Activated naive CD8-positive, alpha-beta T cell (primary cell): ENCODE results near the gene HK2.

ENCODE experiments used
- H3K27ac Mint-ChIP-seq: one replicate; pipeline ENCODE4 v1.8.0; 2021; ENCODE audit warnings: mixed read lengths
- H3K27me3 Mint-ChIP-seq: one replicate; pipeline ENCODE4 v1.8.0; 2021; ENCODE audit warnings: mixed read lengths
- H3K36me3 Mint-ChIP-seq: one replicate; pipeline ENCODE4 v1.8.0; 2021; ENCODE audit warnings: mixed read lengths
- H3K4me1 Mint-ChIP-seq: one replicate; pipeline ENCODE4 v1.8.0; 2021; ENCODE audit warnings: low read depth, mixed read lengths
- H3K4me3 Mint-ChIP-seq: one replicate; pipeline ENCODE4 v1.8.0; 2021; ENCODE audit warnings: mild to moderate bottlenecking, mixed read lengths
- H3K9me3 Mint-ChIP-seq: one replicate; pipeline ENCODE4 v1.8.0; 2021; ENCODE audit warnings: low read depth, mixed read lengths

HK2 gene

DNA sequence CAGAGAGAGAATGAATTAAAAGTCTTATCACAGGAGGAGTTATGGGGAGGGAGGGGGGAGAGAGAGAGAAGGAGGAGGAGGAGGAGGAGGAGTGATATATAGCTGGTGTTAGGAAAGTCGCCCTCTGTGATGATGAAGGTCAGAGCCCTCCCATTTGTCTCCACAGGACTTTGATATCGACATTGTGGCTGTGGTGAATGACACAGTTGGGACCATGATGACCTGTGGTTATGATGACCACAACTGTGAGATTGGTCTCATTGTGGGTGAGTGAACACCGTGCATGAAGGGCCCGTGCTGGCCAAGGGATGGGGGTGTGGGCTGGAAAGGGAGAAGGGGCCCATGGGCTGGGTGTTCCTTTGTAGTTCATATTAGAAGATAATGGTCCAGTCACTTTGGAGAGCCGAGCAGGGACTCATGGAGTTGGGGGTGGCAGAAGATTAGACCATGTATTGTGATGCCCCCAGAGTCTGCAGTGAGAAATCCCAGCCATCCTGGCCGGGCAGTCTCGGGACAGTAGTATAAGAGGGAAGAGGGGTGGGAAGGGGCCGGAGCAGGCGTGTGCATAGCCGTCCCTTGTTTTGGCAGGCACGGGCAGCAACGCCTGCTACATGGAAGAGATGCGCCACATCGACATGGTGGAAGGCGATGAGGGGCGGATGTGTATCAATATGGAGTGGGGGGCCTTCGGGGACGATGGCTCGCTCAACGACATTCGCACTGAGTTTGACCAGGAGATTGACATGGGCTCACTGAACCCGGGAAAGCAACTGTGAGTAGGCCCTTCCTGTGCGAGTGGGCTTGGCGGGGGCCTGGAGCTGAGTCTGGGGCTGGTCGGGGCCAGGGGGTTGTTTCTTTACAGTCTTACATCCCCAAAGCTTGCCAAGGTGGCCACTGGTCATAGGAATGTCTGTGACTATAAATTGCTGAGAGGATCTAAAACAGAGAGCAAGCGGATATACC lies 40.0 kb downstream of the HK2 start:
- no peak overlapping the region for H3K27ac Mint-ChIP-seq
- H3K36me3 Mint-ChIP-seq, result peaks cover 7% of the 10 kb centered on the region
- peaks cover 7% of the 10 kb centered on the region for H3K4me1 Mint-ChIP-seq
- H3K9me3 Mint-ChIP-seq, result no peaks in the 10 kb centered on the region
- no peaks in the 10 kb centered on the region for H3K27me3 Mint-ChIP-seq
- H3K4me3 Mint-ChIP-seq, result no peak overlapping the region

DNA sequence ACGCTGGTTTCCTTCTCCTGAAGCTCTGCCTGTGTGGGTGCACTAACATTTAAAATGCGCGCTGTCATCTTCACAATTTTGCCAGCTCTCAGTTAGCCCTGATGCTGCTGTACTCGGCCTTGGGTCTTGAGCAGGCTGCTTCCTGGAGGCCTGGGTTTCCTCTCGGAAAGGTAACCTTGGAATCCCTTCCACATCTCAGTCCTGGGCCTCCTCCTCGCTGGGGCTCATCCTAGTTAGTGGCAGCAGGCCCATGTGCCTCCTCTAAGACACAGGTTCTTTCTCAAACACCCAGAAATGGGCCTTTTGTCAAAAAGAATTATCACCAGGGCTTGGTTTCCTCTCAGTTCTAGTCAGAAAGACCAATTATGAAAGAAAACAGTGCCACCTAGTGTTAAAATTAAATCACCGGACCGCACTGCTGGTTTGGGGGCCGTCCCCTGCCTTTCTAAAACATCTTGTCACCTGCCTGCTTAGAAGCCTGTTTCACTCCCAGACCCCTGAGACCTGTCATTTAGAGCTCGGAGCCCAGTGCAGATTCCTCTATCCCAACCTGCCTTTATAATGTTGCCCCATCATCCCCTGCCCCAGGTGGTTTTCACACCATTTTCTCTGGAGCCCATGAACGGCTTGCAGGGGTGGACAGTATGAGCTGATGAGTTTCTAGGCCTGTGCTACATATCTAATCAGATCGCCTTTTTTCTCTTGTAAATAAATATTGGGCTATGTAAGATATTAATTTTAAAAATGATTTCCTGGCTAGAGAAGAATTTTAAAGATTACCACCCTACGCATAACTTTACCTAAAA lies 42.4 kb downstream of the HK2 start:
- Mint-ChIP-seq H3K27me3 (no peaks in the 10 kb centered on the region), H3K36me3 (peaks cover 15% of the 10 kb centered on the region), H3K4me3 (no peak overlapping the region), H3K27ac (no peak overlapping the region), H3K9me3 (no peaks in the 10 kb centered on the region), H3K4me1 (peaks cover 6% of the 10 kb centered on the region)

- Mint-ChIP-seq H3K27ac (no peak overlapping the region), H3K36me3 (peaks cover 15% of the 10 kb centered on the region), H3K27me3 (no peaks in the 10 kb centered on the region), H3K4me1 (peaks cover 6% of the 10 kb centered on the region), H3K4me3 (no peak overlapping the region), H3K9me3 (no peaks in the 10 kb centered on the region)
Observed at GRCh38 chr2:74877376-74877775, 43.4 kb downstream of the HK2 start.

DNA sequence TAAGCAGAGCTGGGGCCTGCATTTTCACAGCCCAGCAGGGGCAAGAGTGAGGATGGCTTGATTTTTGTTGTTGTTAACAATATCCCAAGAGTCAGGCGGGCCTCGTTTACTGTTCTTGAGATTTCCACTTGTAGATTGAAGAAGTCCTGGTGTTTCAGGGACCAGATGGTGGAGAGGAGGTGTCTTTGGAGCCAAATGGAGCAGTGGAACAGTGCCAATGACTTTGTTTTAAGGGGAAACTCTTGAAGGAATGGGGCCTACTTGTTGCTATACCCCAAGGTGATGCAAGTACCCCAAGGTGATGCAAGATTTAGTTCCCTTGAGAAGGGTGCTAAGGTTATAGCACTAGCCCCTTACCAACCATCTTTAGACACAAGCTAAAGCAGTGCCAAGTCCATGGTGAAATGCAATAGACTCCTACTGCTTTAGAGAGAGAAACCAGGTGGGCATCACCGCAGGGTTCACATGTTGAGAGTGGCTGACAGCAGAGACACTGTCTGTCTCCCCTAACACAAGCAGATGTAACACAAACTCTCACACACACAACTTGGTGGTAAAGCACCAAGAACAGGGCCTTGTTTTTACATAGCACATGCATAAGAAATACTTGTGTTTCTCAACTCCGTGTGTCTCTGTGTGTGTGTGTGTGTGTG lies 44.0 kb downstream of the HK2 start:
- no peaks in the 10 kb centered on the region for H3K9me3 Mint-ChIP-seq
- H3K27ac Mint-ChIP-seq, result no peak overlapping the region
- H3K36me3 Mint-ChIP-seq, result peaks cover 15% of the 10 kb centered on the region
- peaks cover 6% of the 10 kb centered on the region for H3K4me1 Mint-ChIP-seq
- H3K27me3 Mint-ChIP-seq, result no peaks in the 10 kb centered on the region
- no peak overlapping the region for H3K4me3 Mint-ChIP-seq

GRCh38 chr2:74878551-74878950 lies 44.6 kb downstream of the HK2 start:
- H3K9me3 Mint-ChIP-seq, result no peaks in the 10 kb centered on the region
- peaks cover 18% of the 10 kb centered on the region for H3K36me3 Mint-ChIP-seq

GRCh38 chr2:74880054-74880728 lies 46.3 kb downstream of the HK2 start:
- Mint-ChIP-seq H3K4me3 (no peak overlapping the region), H3K27me3 (no peaks in the 10 kb centered on the region), H3K27ac (no peak overlapping the region), H3K36me3 (peaks cover 16% of the 10 kb centered on the region), H3K9me3 (no peaks in the 10 kb centered on the region), H3K4me1 (peaks cover 6% of the 10 kb centered on the region)

More at GRCh38 chr2:74878551-74878950, 44.6 kb downstream of the HK2 start:
- Mint-ChIP-seq H3K4me1 (peaks cover 6% of the 10 kb centered on the region), H3K4me3 (no peak overlapping the region), H3K27ac (no peak overlapping the region), H3K27me3 (no peaks in the 10 kb centered on the region)

DNA sequence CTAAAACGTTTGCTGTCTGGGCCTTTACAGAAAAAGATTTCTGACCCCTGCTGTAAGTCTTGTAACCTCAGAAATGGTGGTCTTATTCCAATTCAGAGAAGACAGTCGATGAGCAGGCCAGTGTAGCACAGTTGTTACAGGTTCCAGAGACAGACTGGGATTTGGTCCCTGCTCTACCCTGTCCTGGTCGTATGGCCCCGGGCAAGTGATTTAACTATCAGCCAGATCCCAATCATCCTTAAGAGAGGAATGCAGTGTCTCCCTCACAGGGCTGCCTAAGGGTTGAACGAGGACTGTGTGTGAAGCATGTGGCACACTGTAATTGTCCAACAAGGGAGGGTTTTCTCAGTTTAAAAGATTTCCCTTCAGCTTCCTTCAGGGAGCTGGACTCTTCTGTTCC lies 47.2 kb downstream of the HK2 start:
- Mint-ChIP-seq H3K4me3 (no peak overlapping the region), H3K4me1 (peaks cover 4% of the 10 kb centered on the region), H3K27me3 (no peaks in the 10 kb centered on the region), H3K36me3 (peaks cover 21% of the 10 kb centered on the region), H3K9me3 (no peaks in the 10 kb centered on the region), H3K27ac (no peak overlapping the region)

GRCh38 chr2:74881626-74882298 lies 47.8 kb downstream of the HK2 start:
- no peaks in the 10 kb centered on the region for H3K27me3 Mint-ChIP-seq
- H3K4me1 Mint-ChIP-seq, result no peaks in the 10 kb centered on the region
- peaks cover 22% of the 10 kb centered on the region for H3K36me3 Mint-ChIP-seq
- H3K27ac Mint-ChIP-seq, result no peak overlapping the region
- H3K9me3 Mint-ChIP-seq, result no peaks in the 10 kb centered on the region
- no peak overlapping the region for H3K4me3 Mint-ChIP-seq

- H3K4me1 Mint-ChIP-seq, result no peaks in the 10 kb centered on the region
- H3K27ac Mint-ChIP-seq, result no peak overlapping the region
- H3K27me3 Mint-ChIP-seq, result no peaks in the 10 kb centered on the region
- H3K9me3 Mint-ChIP-seq, result no peaks in the 10 kb centered on the region
- H3K36me3 Mint-ChIP-seq, result peaks cover 22% of the 10 kb centered on the region
- no peak overlapping the region for H3K4me3 Mint-ChIP-seq
Observed at GRCh38 chr2:74882299-74882687, 48.4 kb downstream of the HK2 start.

DNA sequence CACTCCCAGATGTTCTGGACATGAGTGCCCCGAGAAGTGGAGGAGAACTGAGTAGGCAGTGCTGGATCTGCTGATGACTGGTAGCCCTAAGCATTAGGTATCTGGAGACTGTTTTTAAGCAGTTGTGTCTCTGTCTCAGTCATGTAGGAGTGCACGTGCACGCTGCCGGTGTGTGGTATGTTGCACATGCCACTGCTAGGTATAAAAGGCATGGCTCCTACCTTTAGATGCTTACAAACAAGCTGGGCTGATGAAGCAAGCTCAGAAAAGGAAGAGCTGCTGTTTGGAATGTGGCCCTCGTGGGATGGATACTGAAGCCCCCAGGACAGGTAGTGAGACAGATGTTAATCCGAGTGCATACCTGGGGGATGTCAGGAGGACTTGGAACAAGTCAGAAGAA lies 49.1 kb downstream of the HK2 start:
- no peak overlapping the region for H3K27ac Mint-ChIP-seq
- no peaks in the 10 kb centered on the region for H3K9me3 Mint-ChIP-seq
- H3K4me1 Mint-ChIP-seq, result no peaks in the 10 kb centered on the region
- no peaks in the 10 kb centered on the region for H3K27me3 Mint-ChIP-seq
- no peak overlapping the region for H3K4me3 Mint-ChIP-seq
- H3K36me3 Mint-ChIP-seq, result peaks cover 25% of the 10 kb centered on the region

DNA sequence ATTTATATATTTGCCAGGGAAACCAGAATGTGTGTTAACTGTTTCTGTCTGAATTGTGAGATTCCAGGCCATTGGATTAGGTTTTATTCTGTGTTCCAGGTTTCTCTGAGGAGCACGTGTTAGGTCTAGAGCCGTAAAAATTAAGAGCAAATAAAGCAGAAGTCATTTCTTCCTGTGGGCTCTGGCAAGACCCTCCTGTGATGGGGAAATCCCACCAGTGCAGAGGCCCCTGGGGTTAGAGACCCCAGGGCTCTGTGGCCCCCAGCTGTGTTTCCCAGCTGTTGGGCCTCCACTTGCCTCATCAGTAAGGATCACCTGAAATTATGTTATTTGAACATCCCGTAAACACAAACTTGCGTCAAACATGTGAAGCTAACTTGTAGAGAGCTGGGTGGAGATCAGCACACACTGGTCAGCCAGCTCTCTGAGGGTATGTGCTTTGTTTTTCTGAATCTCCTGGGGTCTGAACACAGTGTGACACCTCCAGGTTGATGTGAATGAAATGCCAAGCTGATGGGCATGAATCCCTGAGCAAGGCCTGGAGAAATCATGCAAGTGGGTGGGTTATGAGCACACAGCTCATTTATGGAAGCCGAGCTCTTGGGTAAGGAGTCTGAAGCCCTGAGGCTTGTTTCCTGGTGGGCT lies 50.3 kb downstream of the HK2 start:
- Mint-ChIP-seq H3K36me3 (peaks cover 26% of the 10 kb centered on the region), H3K27ac (no peak overlapping the region), H3K4me3 (no peak overlapping the region), H3K9me3 (no peaks in the 10 kb centered on the region), H3K27me3 (no peaks in the 10 kb centered on the region), H3K4me1 (no peaks in the 10 kb centered on the region)

GRCh38 chr2:74884866-74885265 lies 50.9 kb downstream of the HK2 start:
- no peaks in the 10 kb centered on the region for H3K27me3 Mint-ChIP-seq
- no peaks in the 10 kb centered on the region for H3K4me1 Mint-ChIP-seq
- H3K9me3 Mint-ChIP-seq, result no peaks in the 10 kb centered on the region
- H3K36me3 Mint-ChIP-seq, result peaks cover 29% of the 10 kb centered on the region
- no peak overlapping the region for H3K4me3 Mint-ChIP-seq
- H3K27ac Mint-ChIP-seq, result peak overlapping the region; percentile 73

GRCh38 chr2:74886251-74886650 lies 52.3 kb downstream of the HK2 start:
- H3K4me1 Mint-ChIP-seq, result no peaks in the 10 kb centered on the region
- H3K4me3 Mint-ChIP-seq, result no peak overlapping the region
- H3K36me3 Mint-ChIP-seq, result peaks cover 30% of the 10 kb centered on the region
- H3K27ac Mint-ChIP-seq, result no peak overlapping the region
- H3K9me3 Mint-ChIP-seq, result no peaks in the 10 kb centered on the region
- H3K27me3 Mint-ChIP-seq, result no peaks in the 10 kb centered on the region

- Mint-ChIP-seq H3K4me1 (no peaks in the 10 kb centered on the region), H3K36me3 (peaks cover 30% of the 10 kb centered on the region), H3K27me3 (no peaks in the 10 kb centered on the region), H3K27ac (no peak overlapping the region), H3K4me3 (no peak overlapping the region), H3K9me3 (no peaks in the 10 kb centered on the region)
Observed at GRCh38 chr2:74886811-74887210, 52.9 kb downstream of the HK2 start.
